ENCODE measurements around the gene THBD. TPM values are rescaled to one million over a fixed set of nuclear protein-coding genes. Genes with fewer than 3 reads are reported as not detected.
"Not testable (repeated sequence)": the region's sequence is repeated elsewhere in the genome, so short reads cannot be mapped to it uniquely, and the experiment has no call there.

Gene THBD
- polyA plus RNA-seq, 1 donor: 5.7 TPM

GRCh38 chr20:23025503-23025902, 24.0 kb downstream of the THBD start:
- WGBS (ENCODE audit: insufficient coverage, low lambda C conversion rate): no CpG with 5 or more reads among the region's 14 CpGs
- H3K9me3 ChIP-seq (ENCODE audit: control insufficient read depth, low read depth, low read length); H3K36me3 ChIP-seq (ENCODE audit: control insufficient read depth, insufficient read depth, low read length); H3K4me3 ChIP-seq (ENCODE audit: low read length); DNase-seq; H3K27ac ChIP-seq (ENCODE audit: low read length); H3K27me3 ChIP-seq (ENCODE audit: control insufficient read depth, insufficient read depth, low read length); H3K4me1 ChIP-seq (ENCODE audit: control insufficient read depth, insufficient read depth, low read length): not testable (repeated sequence)

GRCh38 chr20:23024701-23025100, 24.8 kb downstream of the THBD start:
- Histone ChIP-seq H3K27ac (ENCODE audit: low read length) (no peak overlapping the region), H3K36me3 (ENCODE audit: control insufficient read depth, insufficient read depth, low read length) (no peaks in the 10 kb centered on the region), H3K4me1 (ENCODE audit: control insufficient read depth, insufficient read depth, low read length) (no peaks in the 10 kb centered on the region)

GRCh38 chr20:23023621-23024177, 25.8 kb downstream of the THBD start:
- Histone ChIP-seq H3K27ac (ENCODE audit: low read length) (no peak overlapping the region), H3K4me3 (ENCODE audit: low read length) (no peak overlapping the region), H3K27me3 (ENCODE audit: control insufficient read depth, insufficient read depth, low read length) (no peaks in the 10 kb centered on the region), H3K36me3 (ENCODE audit: control insufficient read depth, insufficient read depth, low read length) (no peaks in the 10 kb centered on the region), H3K4me1 (ENCODE audit: control insufficient read depth, insufficient read depth, low read length) (no peaks in the 10 kb centered on the region), H3K9me3 (ENCODE audit: control insufficient read depth, low read depth, low read length) (no peaks in the 10 kb centered on the region)
- 100% methylated on average over 1 of the region's 10 CpGs for WGBS (ENCODE audit: insufficient coverage, low lambda C conversion rate)
- no peak for DNase-seq

More at GRCh38 chr20:23024701-23025100, 24.8 kb downstream of the THBD start:
- Histone ChIP-seq H3K27me3 (ENCODE audit: control insufficient read depth, insufficient read depth, low read length) (no peaks in the 10 kb centered on the region), H3K4me3 (ENCODE audit: low read length) (no peak overlapping the region), H3K9me3 (ENCODE audit: control insufficient read depth, low read depth, low read length) (no peaks in the 10 kb centered on the region)
- no CpG with 5 or more reads among the region's 3 CpGs for WGBS (ENCODE audit: insufficient coverage, low lambda C conversion rate)
- no peak for DNase-seq

GRCh38 chr20:23022849-23023248, 26.6 kb downstream of the THBD start:
- no peaks in the 10 kb centered on the region for H3K9me3 ChIP-seq (ENCODE audit: control insufficient read depth, low read depth, low read length)
- no peaks in the 10 kb centered on the region for H3K36me3 ChIP-seq (ENCODE audit: control insufficient read depth, insufficient read depth, low read length)
- no peak for DNase-seq
- no peak overlapping the region for H3K27ac ChIP-seq (ENCODE audit: low read length)
- H3K27me3 ChIP-seq (ENCODE audit: control insufficient read depth, insufficient read depth, low read length): no peaks in the 10 kb centered on the region
- 100% methylated on average over 1 of the region's 4 CpGs for WGBS (ENCODE audit: insufficient coverage, low lambda C conversion rate)
- H3K4me1 ChIP-seq (ENCODE audit: control insufficient read depth, insufficient read depth, low read length): no peaks in the 10 kb centered on the region
- no peak overlapping the region for H3K4me3 ChIP-seq (ENCODE audit: low read length)

GRCh38 chr20:23021951-23022350, 27.5 kb downstream of the THBD start:
- H3K27me3 ChIP-seq (ENCODE audit: control insufficient read depth, insufficient read depth, low read length): no peaks in the 10 kb centered on the region
- no peaks in the 10 kb centered on the region for H3K36me3 ChIP-seq (ENCODE audit: control insufficient read depth, insufficient read depth, low read length)
- no peaks in the 10 kb centered on the region for H3K9me3 ChIP-seq (ENCODE audit: control insufficient read depth, low read depth, low read length)
- no peak for DNase-seq
- no peaks in the 10 kb centered on the region for H3K4me1 ChIP-seq (ENCODE audit: control insufficient read depth, insufficient read depth, low read length)
- no peak overlapping the region for H3K4me3 ChIP-seq (ENCODE audit: low read length)
- no peak overlapping the region for H3K27ac ChIP-seq (ENCODE audit: low read length)
- no CpG with 5 or more reads among the region's 5 CpGs for WGBS (ENCODE audit: insufficient coverage, low lambda C conversion rate)

GRCh38 chr20:23021541-23021940, 27.9 kb downstream of the THBD start:
- Histone ChIP-seq H3K27me3 (ENCODE audit: control insufficient read depth, insufficient read depth, low read length) (no peaks in the 10 kb centered on the region), H3K4me1 (ENCODE audit: control insufficient read depth, insufficient read depth, low read length) (no peaks in the 10 kb centered on the region), H3K9me3 (ENCODE audit: control insufficient read depth, low read depth, low read length) (no peaks in the 10 kb centered on the region), H3K27ac (ENCODE audit: low read length) (no peak overlapping the region), H3K36me3 (ENCODE audit: control insufficient read depth, insufficient read depth, low read length) (no peaks in the 10 kb centered on the region), H3K4me3 (ENCODE audit: low read length) (no peak overlapping the region)
- no CpG with 5 or more reads among the region's 1 CpG for WGBS (ENCODE audit: insufficient coverage, low lambda C conversion rate)
- no peak for DNase-seq

GRCh38 chr20:23020230-23021018, 29.0 kb downstream of the THBD start:
- H3K36me3 ChIP-seq (ENCODE audit: control insufficient read depth, insufficient read depth, low read length): no peaks in the 10 kb centered on the region
- no peaks in the 10 kb centered on the region for H3K27me3 ChIP-seq (ENCODE audit: control insufficient read depth, insufficient read depth, low read length)
- DNase-seq: no peak
- no peak overlapping the region for H3K4me3 ChIP-seq (ENCODE audit: low read length)
- no peaks in the 10 kb centered on the region for H3K4me1 ChIP-seq (ENCODE audit: control insufficient read depth, insufficient read depth, low read length)
- no peaks in the 10 kb centered on the region for H3K9me3 ChIP-seq (ENCODE audit: control insufficient read depth, low read depth, low read length)
- no peak overlapping the region for H3K27ac ChIP-seq (ENCODE audit: low read length)
- 91% methylated on average over 3 of the region's 12 CpGs for WGBS (ENCODE audit: insufficient coverage, low lambda C conversion rate)

GRCh38 chr20:23019403-23019802, 30.1 kb downstream of the THBD start:
- DNase-seq: no peak
- H3K4me3 ChIP-seq (ENCODE audit: low read length): no peak overlapping the region
- WGBS (ENCODE audit: insufficient coverage, low lambda C conversion rate): 80% methylated on average over 1 of the region's 7 CpGs
- H3K4me1 ChIP-seq (ENCODE audit: control insufficient read depth, insufficient read depth, low read length): no peaks in the 10 kb centered on the region
- H3K27me3 ChIP-seq (ENCODE audit: control insufficient read depth, insufficient read depth, low read length): no peaks in the 10 kb centered on the region
- no peaks in the 10 kb centered on the region for H3K36me3 ChIP-seq (ENCODE audit: control insufficient read depth, insufficient read depth, low read length)
- H3K27ac ChIP-seq (ENCODE audit: low read length): no peak overlapping the region
- no peaks in the 10 kb centered on the region for H3K9me3 ChIP-seq (ENCODE audit: control insufficient read depth, low read depth, low read length)

- no peaks in the 10 kb centered on the region for H3K27me3 ChIP-seq (ENCODE audit: control insufficient read depth, insufficient read depth, low read length)
- H3K36me3 ChIP-seq (ENCODE audit: control insufficient read depth, insufficient read depth, low read length): no peaks in the 10 kb centered on the region
- H3K27ac ChIP-seq (ENCODE audit: low read length): no peak overlapping the region
- no peak for DNase-seq
- no peak overlapping the region for H3K4me3 ChIP-seq (ENCODE audit: low read length)
- WGBS (ENCODE audit: insufficient coverage, low lambda C conversion rate): no CpG with 5 or more reads among the region's 11 CpGs
- no peaks in the 10 kb centered on the region for H3K9me3 ChIP-seq (ENCODE audit: control insufficient read depth, low read depth, low read length)
- H3K4me1 ChIP-seq (ENCODE audit: control insufficient read depth, insufficient read depth, low read length): no peaks in the 10 kb centered on the region
Measured at GRCh38 chr20:23018941-23019340, 30.5 kb downstream of the THBD start.

GRCh38 chr20:23018432-23018831, 31.0 kb downstream of the THBD start:
- H3K27me3 ChIP-seq (ENCODE audit: control insufficient read depth, insufficient read depth, low read length): no peaks in the 10 kb centered on the region
- no peak overlapping the region for H3K4me3 ChIP-seq (ENCODE audit: low read length)
- no peaks in the 10 kb centered on the region for H3K4me1 ChIP-seq (ENCODE audit: control insufficient read depth, insufficient read depth, low read length)
- no peaks in the 10 kb centered on the region for H3K36me3 ChIP-seq (ENCODE audit: control insufficient read depth, insufficient read depth, low read length)
- no peak overlapping the region for H3K27ac ChIP-seq (ENCODE audit: low read length)
- H3K9me3 ChIP-seq (ENCODE audit: control insufficient read depth, low read depth, low read length): no peaks in the 10 kb centered on the region
- no peak for DNase-seq

- H3K4me1 ChIP-seq (ENCODE audit: control insufficient read depth, insufficient read depth, low read length): no peaks in the 10 kb centered on the region
- no peak for DNase-seq
- H3K27me3 ChIP-seq (ENCODE audit: control insufficient read depth, insufficient read depth, low read length): no peaks in the 10 kb centered on the region
- H3K27ac ChIP-seq (ENCODE audit: low read length): no peak overlapping the region
- H3K36me3 ChIP-seq (ENCODE audit: control insufficient read depth, insufficient read depth, low read length): no peaks in the 10 kb centered on the region
- no CpG with 5 or more reads among the region's 2 CpGs for WGBS (ENCODE audit: insufficient coverage, low lambda C conversion rate)
- no peak overlapping the region for H3K4me3 ChIP-seq (ENCODE audit: low read length)
- no peaks in the 10 kb centered on the region for H3K9me3 ChIP-seq (ENCODE audit: control insufficient read depth, low read depth, low read length)
Measured at GRCh38 chr20:23017516-23017915, 32.0 kb downstream of the THBD start.
